H1 (cell line): ENCODE data around the gene C12orf76. TPM values are rescaled to one million over a fixed set of nuclear protein-coding genes. Genes with fewer than 3 reads are reported as not detected.

Experiments used
- CTCF ChIA-PET: fragments of 300-600 bp; sonication (Branson Sonifier 250); formaldehyde crosslinking; loops from one replicate; lab custom pipeline; 2021; ENCODE audit not compliant: partially characterized antibody; lab: Charles Lee
- POLR2A ChIA-PET: fragments of 300-600 bp; sonication (Branson Sonifier 250); formaldehyde crosslinking; loops from one replicate; lab custom pipeline; 2021; ENCODE audit warnings: inconsistent platforms; ENCODE audit not compliant: partially characterized antibody; lab: Charles Lee
- DNase-seq, 2 experiments: peaks; one replicate each; pipeline versions ENCODE4 v3.0.0 to v3.0.0-alpha.2; 2010 to 2022; ENCODE audit warnings: low spot score in 2 of 2, low read depth in 1 of 2, mixed read lengths in 1 of 2
- FAIRE-seq: peaks from 2 replicates; lab custom pipeline; 2011; peaks lifted over from hg19 to GRCh38; lab: Jason Lieb, UNC
- H2AFZ ChIP-seq: 2 replicates; pipeline ENCODE4 v1.8.1; 2012; ENCODE audit warnings: low read length, inconsistent platforms
- H2AK5ac ChIP-seq: 2 replicates; pipeline ENCODE4 v1.6.1; 2013; ENCODE audit warnings: low read depth, low read length
- H2BK120ac ChIP-seq: replicated peaks from 2 replicates; pipeline ENCODE3; 2013; ENCODE audit warnings: low read depth, low read length, inconsistent platforms
- H2BK12ac ChIP-seq: 2 replicates; pipeline ENCODE4 v1.6.1; 2013; ENCODE audit warnings: low read depth, low read length
- H2BK15ac ChIP-seq: 2 replicates; pipeline ENCODE4 v1.6.1; 2013; ENCODE audit warnings: low read length
- H2BK20ac ChIP-seq: 2 replicates; pipeline ENCODE4 v1.6.1; 2013; ENCODE audit warnings: low read length
- H2BK5ac ChIP-seq: 2 replicates; pipeline ENCODE4 v1.6.1; 2013; ENCODE audit warnings: low read depth, low read length
- H3K14ac ChIP-seq: 2 replicates; pipeline ENCODE4 v1.6.1; 2013; ENCODE audit warnings: inconsistent platforms; ENCODE audit not compliant: insufficient read length
- H3K18ac ChIP-seq: 2 replicates; pipeline ENCODE4 v1.6.1; 2013; ENCODE audit warnings: low read length; ENCODE audit errors: extremely low read depth
- H3K23ac ChIP-seq: 2 replicates; pipeline ENCODE4 v1.6.1; 2013; ENCODE audit warnings: inconsistent platforms; ENCODE audit not compliant: insufficient read length
- H3K23me2 ChIP-seq: 2 replicates; pipeline ENCODE4 v1.6.1; 2013; ENCODE audit warnings: low read depth, low read length
- H3K27ac ChIP-seq: 2 replicates; pipeline ENCODE4 v1.6.1; 2011; ENCODE audit warnings: low read depth, low read length, inconsistent platforms
- H3K27me3 ChIP-seq, 4 experiments: replicated peaks in 1 of 4; 1 replicate in 1 of 4; 2 replicates in 3 of 4; pipeline versions ENCODE4 v1.6.1 to v1.8.1; 2011 to 2013; ENCODE audit warnings: low read length in 3 of 4, mild to moderate bottlenecking in 3 of 4, inconsistent platforms in 2 of 4, mixed read lengths in 2 of 4, moderate library complexity in 1 of 4; ENCODE audit not compliant: control insufficient read depth in 3 of 4, insufficient read depth in 3 of 4; ENCODE audit errors: extremely low read depth in 1 of 4
- H3K36me3 ChIP-seq, 4 experiments: 2 replicates each; pipeline versions ENCODE4 v1.6.1 to v1.8.1; 2011 to 2013; ENCODE audit warnings: mild to moderate bottlenecking in 4 of 4, low read length in 3 of 4, moderate library complexity in 2 of 4, control low read depth in 1 of 4, inconsistent platforms in 1 of 4; ENCODE audit not compliant: insufficient read depth in 4 of 4, control insufficient read depth in 2 of 4
- H3K4ac ChIP-seq: replicated peaks from 2 replicates; pipeline ENCODE3; 2013; ENCODE audit warnings: low read length, low read depth, mixed read lengths, inconsistent platforms; ENCODE audit not compliant: insufficient read length
- H3K4me1 ChIP-seq, 4 experiments: replicated peaks in 1 of 4; 1 replicate in 1 of 4; 2 replicates in 3 of 4; pipeline versions ENCODE4 v1.6.1 to v1.8.1; 2011 to 2013; ENCODE audit warnings: low read length in 3 of 4, inconsistent platforms in 2 of 4, mixed read lengths in 1 of 4; ENCODE audit not compliant: insufficient read depth in 4 of 4, control insufficient read depth in 3 of 4
- H3K4me2 ChIP-seq, 2 experiments: 2 replicates each; pipeline versions ENCODE4 v1.6.1 to v1.8.1; 2011 to 2013; ENCODE audit warnings: low read depth in 2 of 2, low read length in 2 of 2, control low read depth in 1 of 2, inconsistent platforms in 1 of 2, mild to moderate bottlenecking in 1 of 2; ENCODE audit not compliant: insufficient read depth in 1 of 2
- H3K4me3 ChIP-seq, 4 experiments: fragments of 200-600, 300-600 bp in 1 of 4; sonication (generic), shearing (Covaris generic), sonication (Bioruptor Twin) in 1 of 4; 2 replicates each; pipeline versions ENCODE4 v1.5.1 to v1.8.1; 2011 to 2016; ENCODE audit warnings: low read length in 4 of 4, low read depth in 3 of 4, control low read depth in 2 of 4, inconsistent platforms in 2 of 4, mild to moderate bottlenecking in 2 of 4, mixed read lengths in 1 of 4, moderate library complexity in 1 of 4; ENCODE audit not compliant: insufficient read depth in 2 of 4; ENCODE audit errors: extremely low read depth in 1 of 4
- H3K56ac ChIP-seq: replicated peaks from 2 replicates; pipeline ENCODE3; 2013; ENCODE audit warnings: low read depth, mild to moderate bottlenecking, mixed read lengths, low read length, inconsistent platforms; ENCODE audit not compliant: insufficient read length
- H3K79me1 ChIP-seq: 2 replicates; pipeline ENCODE4 v1.6.1; 2013; ENCODE audit warnings: low read depth, low read length, control low read depth
- H3K79me2 ChIP-seq, 2 experiments: 2 replicates each; pipeline versions ENCODE4 v1.6.1 to v1.8.1; 2012 to 2013; ENCODE audit warnings: low read length in 2 of 2, mild to moderate bottlenecking in 2 of 2, inconsistent platforms in 1 of 2; ENCODE audit not compliant: insufficient read depth in 2 of 2, control insufficient read depth in 1 of 2
- H3K9ac ChIP-seq, 4 experiments: replicated peaks in 1 of 4; 1 replicate in 1 of 4; 2 replicates in 3 of 4; pipeline versions ENCODE4 v1.6.1 to v1.8.1; 2011 to 2013; ENCODE audit warnings: low read depth in 3 of 4, low read length in 3 of 4, control low read depth in 2 of 4, mild to moderate bottlenecking in 2 of 4, moderate library complexity in 2 of 4, inconsistent platforms in 1 of 4; ENCODE audit errors: extremely low read depth in 1 of 4
- H3K9me3 ChIP-seq, 2 experiments: 2 replicates each; pipeline versions ENCODE4 v1.6.1 to v1.8.1; 2012 to 2013; ENCODE audit warnings: mild to moderate bottlenecking in 2 of 2, moderate library complexity in 2 of 2, control low read depth in 1 of 2, inconsistent platforms in 1 of 2, low read depth in 1 of 2, low read length in 1 of 2, mixed read lengths in 1 of 2; ENCODE audit not compliant: insufficient read depth in 2 of 2
- H4K20me1 ChIP-seq, 2 experiments: replicated peaks in 1 of 2; 2 replicates each; pipeline versions ENCODE3 to v1.8.1; 2011 to 2013; ENCODE audit warnings: inconsistent platforms in 2 of 2, low read length in 2 of 2, mild to moderate bottlenecking in 1 of 2; ENCODE audit not compliant: insufficient read depth in 2 of 2, control insufficient read depth in 1 of 2
- H4K5ac ChIP-seq: 2 replicates; pipeline ENCODE4 v1.6.1; 2013; ENCODE audit warnings: low read length, low read depth, mixed read lengths, inconsistent platforms; ENCODE audit not compliant: insufficient read length
- H4K8ac ChIP-seq: 2 replicates; pipeline ENCODE4 v1.8.0; 2013; ENCODE audit warnings: mild to moderate bottlenecking, moderate library complexity, low read length, inconsistent platforms; ENCODE audit not compliant: insufficient read depth; ENCODE audit errors: extremely low read depth
- H4K91ac ChIP-seq: replicated peaks from 2 replicates; pipeline ENCODE3; 2013; ENCODE audit warnings: low read length, mixed read lengths, inconsistent platforms; ENCODE audit not compliant: insufficient read length
- CHD1 ChIP-seq: IDR thresholded peaks from 2 replicates; pipeline ENCODE4 v1.6.1; 2012; ENCODE audit warnings: low read depth, low read length, improper control_type of control experiment
- FOSL1 ChIP-seq: IDR thresholded peaks from 2 replicates; pipeline ENCODE4 v1.6.1; 2011; ENCODE audit warnings: mild to moderate bottlenecking, low read depth, low read length, moderate library complexity; ENCODE audit not compliant: insufficient read depth
- POU5F1 ChIP-seq: IDR thresholded peaks from 2 replicates; pipeline ENCODE4 v1.6.1; 2011; ENCODE audit warnings: low read depth, mild to moderate bottlenecking, low read length, moderate library complexity
- SAP30 ChIP-seq: fragments of 300-600 bp; sonication (generic); IDR thresholded peaks from 2 replicates; pipeline ENCODE4 v1.7.1; 2012; ENCODE audit warnings: low read length, moderate library complexity, mild to moderate bottlenecking, inconsistent platforms; ENCODE audit not compliant: insufficient read depth, insufficient replicate concordance
- SIX5 ChIP-seq: IDR thresholded peaks from 2 replicates; pipeline ENCODE4 v1.6.1; 2011; ENCODE audit warnings: mild to moderate bottlenecking, low read depth, low read length
- SUZ12 ChIP-seq: fragments of 200-600 bp; sonication (generic); IDR thresholded peaks from 2 replicates; pipeline ENCODE4 v1.6.1; 2012; ENCODE audit warnings: mild to moderate bottlenecking, inconsistent platforms, low read length, moderate library complexity, mixed read lengths
- TAF1 ChIP-seq: IDR thresholded peaks from 2 replicates; pipeline ENCODE4 v1.6.1; 2011; ENCODE audit warnings: mild to moderate bottlenecking, low read depth, low read length
- WGBS, 2 experiments: shearing (Covaris generic) in 1 of 2; methylation state at CpG; one replicate each; pipeline versions ENCODE4 v1.1.6 to v1.1.7; 2013 to 2015; ENCODE audit warnings: low lambda C conversion rate in 2 of 2, mixed read lengths in 2 of 2, inconsistent platforms in 1 of 2, low coverage in 1 of 2, missing lambda C conversion rate in 1 of 2; ENCODE audit not compliant: insufficient replicate concordance in 2 of 2, insufficient coverage in 1 of 2, insufficient read length in 1 of 2; ENCODE audit errors: extremely low coverage in 1 of 2, missing lambda C conversion rate in 1 of 2; 5-methylcytosine and 5-hydroxymethylcytosine counted together
- polyA plus RNA-seq, 7 experiments: library from polyadenylated mRNA; depleted of rRNA in 3 of 7; stranded (reverse) in 5 of 7; unstranded in 2 of 7; fragments of >200 nt in 5 of 7; fragments of 200-250 nt in 2 of 7; gene quantifications; 1 replicate in 5 of 7; 2 replicates in 1 of 7; 4 replicates in 1 of 7; pipeline versions ENCODE4 v1.2.1 to v1.2.3, GENCODE V29; 2011 to 2013; ENCODE audit warnings: missing spikeins in 2 of 7, mixed read lengths in 2 of 7
- total RNA-seq: library from RNA; stranded (reverse); fragmentation: NEBNext Ultra II Directional; extraction: Animal tissue kit (Norgen Biotek cat#: 25700); gene quantifications from 2 replicates; pipeline ENCODE4 v1.2.1, GENCODE V29; 2021

Gene C12orf76
- total and polyA plus RNA-seq, 2 of the 8 experiments (the other 6 are each of a cell fraction or from before 2014, with no cell fraction given): 14.4 to 18.6 TPM

GRCh38 chr12:110077800-110078199 is 29.5 kb upstream of the C12orf76 start:
- no peak overlapping the region for H4K8ac ChIP-seq
- CTCF ChIA-PET: interaction anchor here (0.6 kb wide), 1 partner anchor 353 kb away, joined by 3 read pairs; no protein-coding TSS in a partner anchor
- no peak overlapping the region for H3K9ac ChIP-seq
- no peak for FAIRE-seq
- no peak overlapping the region for H4K91ac ChIP-seq
- H2AFZ ChIP-seq: no peak overlapping the region
- no peak overlapping the region for H3K4me3 ChIP-seq
- H3K27me3 ChIP-seq: no peaks in the 10 kb centered on the region
- H3K56ac ChIP-seq: no peak overlapping the region
- H3K27ac ChIP-seq: no peak overlapping the region
- H3K4ac ChIP-seq: no peak overlapping the region
- H3K4me2 ChIP-seq: no peak overlapping the region
- H2BK5ac ChIP-seq: no peak overlapping the region
- no peak overlapping the region for H3K18ac ChIP-seq
- no peak overlapping the region for H4K5ac ChIP-seq
- H3K23ac ChIP-seq: no peak overlapping the region
- no peak overlapping the region for H2AK5ac ChIP-seq
- no peaks in the 10 kb centered on the region for H4K20me1 ChIP-seq
- 86% methylated on average over 4 of the region's 4 CpGs; no CpG with 5 or more reads in 1 of the 2 experiments for WGBS, 2 experiments
- H3K9me3 ChIP-seq: no peaks in the 10 kb centered on the region
- TF ChIP-seq SUZ12 (no peak), CHD1 (no peak), SIX5 (no peak), POU5F1 (no peak), TAF1 (no peak), SAP30 (no peak), FOSL1 (no peak)
- POLR2A ChIA-PET: no interaction called here
- no peaks in the 10 kb centered on the region; a peak in 1 of 7 replicates for H3K4me1 ChIP-seq
- no peaks in the 10 kb centered on the region for H3K79me1 ChIP-seq
- no peak overlapping the region for H2BK20ac ChIP-seq
- no peaks in the 10 kb centered on the region for H3K79me2 ChIP-seq
- no peaks in the 10 kb centered on the region for H3K23me2 ChIP-seq
- H3K36me3 ChIP-seq: no peaks in the 10 kb centered on the region
- no peak for DNase-seq
- H3K14ac ChIP-seq: no peak overlapping the region
- no peak overlapping the region for H2BK120ac ChIP-seq
- H2BK15ac ChIP-seq: no peak overlapping the region
- no peak overlapping the region for H2BK12ac ChIP-seq
